ENCODE data around the gene CD151.

- TF ChIP-seq POLR2A (IDR thresholded peaks at IDR 0.05; ENCODE audit: low read length) = no peak
- no peak for TF ChIP-seq GATA1 (IDR thresholded peaks at IDR 0.05; ENCODE audit: low read depth, low read length)
Observed at GRCh38 chr11:836274-836673, 3.5 kb downstream of the CD151 start.

Measured in erythroblast (primary cell).